GM18505 (cell line): Measurements from ENCODE around the gene FBXL2.
"Not testable (repeated sequence)": the region's sequence is repeated elsewhere in the genome, so short reads cannot be mapped to it uniquely, and the experiment has no call there.

Experiments
- ATAC-seq: cut with Tn5 transposase; IDR thresholded peaks from one replicate; pipeline ENCODE4 v1.9.1; 2021; ENCODE audit not compliant: unreplicated experiment
- POLR2A ChIP-seq: IDR thresholded peaks from 4 replicates; pipeline ENCODE4 v1.6.1; 2011; ENCODE audit warnings: borderline replicate concordance; ENCODE audit not compliant: insufficient read depth, insufficient read length; ENCODE audit errors: extremely low read depth

The FBXL2 gene

DNA sequence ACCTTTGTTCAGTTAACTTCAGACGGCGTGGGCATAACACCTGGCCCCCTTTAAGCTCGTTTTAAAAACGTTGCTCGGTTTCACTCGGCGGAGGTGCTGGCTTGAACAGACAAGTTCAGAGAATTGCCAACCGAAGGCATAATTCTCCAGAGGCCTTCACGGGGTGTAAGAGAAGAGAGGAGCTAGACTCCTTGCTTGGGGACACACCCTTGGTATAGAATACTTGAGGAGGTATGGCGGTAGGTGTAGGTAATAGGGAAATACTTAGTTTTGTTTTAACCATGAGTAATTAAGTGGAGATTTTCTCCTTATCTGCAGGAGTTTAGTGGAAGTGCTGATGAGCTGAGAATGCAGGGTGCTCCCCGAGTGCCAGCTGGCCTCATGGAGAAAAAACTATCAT lies 921 bp downstream of the FBXL2 start:
- ATAC-seq, result no peak
- no peak for TF ChIP-seq POLR2A

DNA sequence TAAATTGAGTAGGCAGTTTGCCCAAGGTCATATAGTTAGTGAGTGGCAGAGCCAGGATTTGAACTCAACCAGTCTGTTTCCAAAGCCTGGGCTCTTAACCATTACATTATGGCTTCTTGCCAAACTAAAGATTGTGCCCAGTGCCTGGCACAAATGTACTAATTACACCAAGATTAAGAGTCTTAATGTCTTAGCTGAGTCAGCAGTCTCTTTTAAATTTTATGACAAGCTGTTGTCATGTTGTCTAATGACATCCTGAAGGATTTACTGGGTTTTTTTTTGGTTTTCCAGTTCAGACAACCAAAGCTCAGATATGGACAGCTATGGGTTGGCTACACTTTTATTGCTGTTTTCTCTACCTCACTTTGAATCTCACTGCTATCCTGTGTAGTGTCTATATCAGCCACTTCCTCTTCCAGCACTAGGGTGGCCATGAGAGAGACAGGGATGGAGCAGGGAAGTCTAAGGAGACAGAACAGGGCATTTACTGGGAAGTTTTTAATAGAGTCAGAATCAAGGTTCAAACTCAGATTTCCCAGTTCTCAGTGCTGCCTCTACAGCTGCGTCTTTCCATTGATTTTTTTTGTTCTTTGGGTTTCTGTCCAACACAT lies 10.5 kb downstream of the FBXL2 start:
- TF ChIP-seq POLR2A, result no peak

DNA sequence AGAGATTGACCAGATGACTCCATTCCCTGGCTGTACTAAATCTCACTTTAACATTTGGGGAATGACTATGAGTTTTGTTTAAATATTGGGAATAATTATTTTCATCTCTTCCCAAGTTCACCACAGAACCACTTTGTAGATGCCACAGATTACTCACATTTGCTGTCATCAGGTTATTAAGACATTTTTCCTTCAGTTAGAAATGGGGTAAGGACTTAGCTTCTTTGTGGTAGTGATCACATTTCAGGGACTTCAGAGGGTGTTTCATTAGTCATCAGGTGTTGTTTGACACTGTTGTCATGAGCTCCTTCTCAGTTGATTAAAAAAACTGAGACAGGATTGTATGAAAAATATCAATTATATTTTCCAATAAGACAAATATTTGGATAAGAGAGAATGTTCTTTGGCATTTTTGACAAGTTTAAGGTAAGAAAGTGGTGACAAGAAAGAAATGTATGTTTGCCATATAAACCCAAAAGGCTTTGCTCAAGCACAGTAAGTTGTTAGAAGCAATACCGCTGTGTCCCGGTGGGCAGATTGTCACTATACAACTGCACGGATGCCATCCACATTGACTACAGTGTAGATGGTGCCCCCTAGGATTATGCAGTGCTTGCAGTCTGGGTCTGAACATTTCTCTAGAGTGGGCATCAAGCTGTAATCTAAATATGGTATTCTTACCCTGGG lies 22.3 kb downstream of the FBXL2 start:
- no peak for TF ChIP-seq POLR2A
- ATAC-seq, result no peak

More for the DNA sequence above, 10.5 kb downstream of the FBXL2 start:
- no peak for ATAC-seq

DNA sequence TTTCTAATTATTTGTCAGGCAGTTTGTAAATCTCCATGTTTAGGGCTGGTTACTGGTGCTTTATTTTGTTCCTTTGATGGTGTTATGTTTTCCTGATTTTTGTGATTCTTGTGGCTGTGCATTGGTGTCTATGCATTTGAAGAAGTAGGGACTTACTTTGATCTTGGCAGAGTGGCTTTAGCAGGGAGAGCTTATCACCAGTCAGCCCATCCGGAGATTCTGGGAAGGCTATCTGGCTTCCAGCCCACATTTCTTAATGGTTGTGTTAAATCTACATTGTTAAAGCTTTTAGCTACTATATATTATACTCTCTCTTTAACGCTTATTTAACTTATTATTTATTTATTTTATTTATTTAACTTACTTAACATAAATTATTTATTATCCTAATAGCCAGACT lies 35.1 kb downstream of the FBXL2 start:
- no peak for ATAC-seq
- TF ChIP-seq POLR2A, result no peak

DNA sequence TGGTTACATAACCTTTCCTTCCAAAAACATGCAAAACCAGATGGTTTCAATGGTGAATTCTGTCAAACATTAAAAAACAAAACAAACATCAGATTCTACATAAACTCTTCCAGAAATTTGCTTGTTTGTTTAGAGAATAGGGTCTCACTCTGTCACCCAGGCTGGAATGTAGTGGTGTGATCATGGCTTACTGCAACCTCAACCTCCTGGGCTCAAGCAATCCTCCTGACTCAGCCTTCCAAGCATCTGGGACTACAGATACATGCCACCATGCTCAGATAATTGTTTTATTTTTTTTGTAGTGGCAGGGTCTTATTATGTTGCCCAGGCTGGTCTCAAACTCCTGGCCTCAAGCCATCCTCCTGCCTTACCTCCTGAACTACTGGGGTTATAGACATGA lies 36.1 kb downstream of the FBXL2 start:
- no peak for ATAC-seq
- no peak for TF ChIP-seq POLR2A

DNA sequence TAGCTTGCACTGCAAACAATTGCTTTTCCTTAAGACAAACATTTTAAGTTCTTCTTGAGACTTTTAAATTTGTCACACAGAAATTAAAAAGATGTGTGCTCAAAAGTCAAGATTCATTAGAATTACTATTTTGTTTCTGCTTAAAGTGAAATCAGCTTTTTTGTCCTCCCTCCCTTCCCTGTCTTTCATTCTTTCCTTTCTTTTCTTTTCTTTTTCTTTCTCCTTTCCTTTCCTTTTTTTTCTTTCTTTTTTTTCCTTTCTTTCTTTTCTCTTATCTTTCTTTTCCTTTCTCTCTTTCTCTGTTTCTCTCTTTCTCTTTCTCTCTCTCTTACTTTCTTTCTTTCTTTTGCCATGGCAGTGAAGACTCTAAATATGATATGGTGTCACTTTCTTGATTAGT lies 37.8 kb downstream of the FBXL2 start:
- TF ChIP-seq POLR2A, result no peak
- no peak for ATAC-seq

DNA sequence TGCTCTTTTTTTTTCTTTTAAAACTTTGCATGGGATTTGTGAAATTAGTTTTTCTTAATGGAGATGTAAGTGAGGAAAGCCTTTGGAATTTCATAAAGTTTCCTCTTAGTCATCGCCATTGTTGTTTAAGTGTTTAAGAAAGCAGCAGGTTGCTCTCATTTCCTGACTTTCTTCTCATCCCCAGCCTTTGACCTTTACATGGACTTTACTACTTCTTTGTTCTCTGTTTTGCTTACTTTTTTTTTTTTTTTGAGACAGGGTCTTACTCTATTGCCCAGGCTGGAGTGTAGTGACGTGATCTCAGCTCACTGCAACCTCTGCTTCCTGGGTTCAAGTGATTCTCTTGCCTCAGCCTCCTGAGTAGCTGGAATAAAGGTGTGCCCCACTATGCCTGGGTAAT lies 38.6 kb downstream of the FBXL2 start:
- no peak for TF ChIP-seq POLR2A
- no peak for ATAC-seq

DNA sequence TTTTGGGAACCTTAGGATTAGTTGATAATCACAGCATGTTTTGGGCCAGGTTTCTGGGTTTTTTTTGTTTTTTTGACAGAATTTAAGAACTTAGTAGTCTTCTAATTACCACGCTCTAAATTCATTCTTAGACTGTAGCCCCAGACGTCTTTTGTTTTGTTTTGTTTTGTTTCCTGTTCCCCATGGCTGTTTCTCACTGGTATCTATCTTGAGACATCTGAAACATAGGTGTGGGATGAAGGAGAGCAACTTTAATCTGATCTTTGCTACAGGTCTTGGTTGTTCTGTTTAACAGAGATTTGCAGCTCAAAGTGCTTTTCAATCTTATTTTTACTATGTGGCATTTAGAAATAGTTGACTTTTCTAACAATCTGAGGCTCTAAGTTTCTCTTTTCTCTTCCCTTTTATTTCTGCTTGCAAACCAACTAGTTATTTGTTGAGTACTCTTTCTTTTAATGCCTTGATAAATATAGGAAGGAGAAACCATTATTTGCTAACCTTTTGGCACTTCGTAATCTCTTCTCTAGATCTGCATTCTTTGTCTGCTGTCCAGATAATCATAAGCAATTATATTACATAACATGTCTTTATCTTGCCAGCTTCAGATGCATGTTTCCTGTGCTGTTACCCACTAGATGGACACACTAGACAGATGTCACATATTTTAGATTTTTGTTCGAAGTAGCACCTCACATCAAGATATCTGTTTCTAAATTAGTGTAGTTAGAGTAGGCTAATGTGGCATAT lies 40.9 kb downstream of the FBXL2 start:
- no peak for ATAC-seq
- TF ChIP-seq POLR2A, result no peak

DNA sequence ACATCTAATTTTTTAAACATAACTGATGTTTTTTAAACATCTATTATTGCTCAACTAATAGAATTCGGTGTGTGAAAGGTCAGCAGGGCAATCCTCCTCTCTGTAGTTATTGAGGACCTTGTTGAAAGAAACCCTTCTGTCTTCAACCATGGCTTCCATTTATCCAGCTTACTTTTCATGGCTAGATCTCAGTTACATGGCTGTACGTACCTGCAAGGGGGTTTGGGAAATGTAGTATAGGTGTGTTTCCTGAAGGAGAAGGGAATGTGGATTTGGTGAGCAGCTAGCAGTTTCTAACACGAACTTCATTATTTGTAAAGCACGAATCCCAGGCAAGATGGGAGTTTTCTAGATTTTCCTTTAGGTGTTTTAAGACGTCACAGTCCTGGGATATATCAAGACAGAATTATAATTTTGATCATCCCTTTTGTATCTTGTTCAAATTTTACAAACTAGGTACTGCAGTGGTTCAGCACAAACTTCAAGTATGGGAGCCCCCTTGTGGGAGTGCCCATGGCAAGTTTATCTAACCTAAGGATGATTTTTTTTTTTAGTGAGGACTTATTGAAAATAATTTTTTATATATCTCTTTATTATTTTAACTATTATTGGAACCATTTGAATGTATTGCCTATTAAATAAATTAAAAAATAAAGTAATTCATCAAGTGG lies 41.6 kb downstream of the FBXL2 start:
- no peak for TF ChIP-seq POLR2A
- no peak for ATAC-seq

DNA sequence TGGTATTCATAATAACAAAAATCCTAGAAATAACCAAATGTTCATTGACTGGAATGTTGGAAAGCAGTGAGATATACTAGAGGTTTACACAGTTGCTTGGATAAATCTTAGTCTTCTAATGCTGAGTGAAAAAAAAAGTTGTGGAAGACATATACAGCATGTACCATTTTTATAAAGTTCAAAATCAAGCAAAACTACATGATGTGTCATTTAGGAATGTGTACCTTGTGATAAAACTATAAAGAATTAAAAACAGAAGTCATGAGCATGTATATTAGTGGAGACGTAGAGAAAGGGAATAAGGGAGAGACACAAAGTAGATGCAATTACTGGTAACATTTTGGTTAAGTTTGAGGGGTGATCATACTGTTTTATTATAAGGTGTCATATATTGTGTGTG lies 45.2 kb downstream of the FBXL2 start:
- TF ChIP-seq POLR2A, result no peak
- ATAC-seq, result no peak

DNA sequence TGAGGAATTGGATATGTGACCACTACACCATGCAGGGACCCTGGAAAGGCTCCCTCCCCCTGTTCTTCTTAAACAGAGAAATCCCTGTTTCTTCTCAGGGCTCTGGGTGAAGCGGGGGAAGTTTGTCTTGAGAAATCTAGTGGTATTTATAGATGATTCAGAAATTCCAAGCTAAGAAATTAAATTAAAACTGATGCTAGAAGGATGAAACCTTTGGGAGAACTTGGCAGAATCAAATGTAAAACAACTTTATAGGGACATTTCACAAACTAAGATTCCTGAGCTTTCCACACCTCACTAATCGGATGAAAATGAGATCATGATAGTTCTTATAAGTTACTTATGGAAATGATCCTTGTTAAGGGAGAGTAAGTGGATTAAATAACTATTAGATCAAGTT lies 54.2 kb downstream of the FBXL2 start:
- ATAC-seq, result no peak
- TF ChIP-seq POLR2A, result no peak

DNA sequence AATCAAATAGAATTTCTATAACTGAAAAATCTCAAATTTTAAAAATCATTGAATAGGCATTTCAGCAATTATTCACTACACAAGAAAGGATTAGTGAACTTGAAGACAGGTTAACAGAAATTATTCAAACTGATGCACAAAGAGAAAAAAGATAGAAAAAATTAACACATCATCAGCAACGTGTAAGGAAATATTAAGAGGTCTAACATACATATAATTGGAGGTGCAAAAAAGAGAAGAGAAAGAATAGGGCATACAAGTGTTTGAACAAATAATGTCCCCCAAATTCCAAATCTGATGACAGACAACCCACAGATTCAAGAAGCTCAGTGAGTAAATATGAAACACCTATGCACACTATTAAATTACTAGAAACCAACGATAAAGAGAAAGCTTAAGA lies 57.1 kb downstream of the FBXL2 start:
- ATAC-seq, result no peak
- TF ChIP-seq POLR2A, result no peak

DNA sequence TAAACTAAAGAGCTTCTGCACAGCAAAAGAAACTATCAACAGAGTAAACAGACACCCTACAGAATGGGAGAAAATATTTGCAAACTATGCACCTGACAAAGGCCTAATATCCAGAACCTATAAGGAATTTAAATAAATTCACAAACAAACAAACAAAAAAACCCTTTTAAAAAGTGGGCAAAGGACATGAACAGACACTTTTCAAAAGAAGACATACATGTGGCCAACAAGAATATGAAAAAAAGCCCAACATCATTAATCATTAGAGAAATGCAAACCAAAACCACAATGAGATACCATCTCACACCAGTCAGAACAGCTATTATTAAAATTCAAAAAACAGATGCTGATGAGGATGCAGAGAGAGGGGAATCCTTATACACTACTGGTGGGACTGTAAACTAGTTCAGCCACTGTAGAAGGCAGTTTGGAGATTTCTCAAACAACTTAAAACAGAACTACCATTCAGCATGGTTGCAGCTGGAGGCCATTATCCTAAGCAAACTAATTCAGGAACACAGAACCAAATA lies 61.8 kb downstream of the FBXL2 start:
- ATAC-seq, result not testable (repeated sequence)
